Measurements from ENCODE around the gene KRTAP12-1.

KRTAP12-1 gene

DNA sequence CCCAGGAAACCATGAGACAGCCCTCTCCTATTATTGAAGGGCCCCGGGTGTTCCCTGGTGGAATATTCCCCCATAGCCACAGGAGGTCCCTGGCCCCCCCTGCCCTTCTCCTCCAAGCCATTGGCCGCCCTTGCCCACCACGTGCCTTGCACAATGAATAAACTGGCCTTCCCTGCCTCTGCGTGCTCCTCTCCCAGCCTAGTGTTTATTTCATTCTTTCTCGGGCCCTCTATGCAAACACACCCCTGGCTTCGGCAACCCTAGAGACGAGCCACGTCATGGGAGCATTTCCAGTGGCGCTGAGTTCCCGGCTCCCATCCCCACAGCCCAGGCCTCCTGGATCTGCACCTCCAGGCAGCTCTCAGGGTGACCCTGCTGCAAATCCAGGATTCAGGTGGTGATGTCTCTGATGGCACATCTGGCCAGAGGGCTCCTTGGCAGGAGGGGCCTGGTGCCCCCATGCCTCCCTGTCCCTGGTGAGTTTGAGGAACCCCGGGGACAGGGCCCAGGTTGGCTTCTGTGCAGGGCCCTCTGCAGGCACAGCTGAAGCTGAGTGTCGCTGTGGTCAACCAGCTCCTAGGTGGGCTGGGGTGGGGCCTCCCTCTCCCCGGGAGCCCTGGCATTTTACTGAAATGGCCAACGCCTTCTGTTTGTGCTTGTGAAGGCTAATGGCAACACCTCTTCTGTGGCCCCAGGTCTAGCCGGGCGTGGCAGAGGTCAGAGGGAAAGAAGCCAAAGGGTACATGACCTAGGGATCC is 21.2 kb upstream of the KRTAP12-1 start:
- DNase-seq (ENCODE audit: low read depth): no peak
- TF ChIP-seq MYC (IDR thresholded peaks at IDR 0.05; ENCODE audit: low read depth, low read length): no peak
- no peak for TF ChIP-seq POLR2A (IDR thresholded peaks at IDR 0.05; ENCODE audit: extremely low read depth, insufficient read length)
- TF ChIP-seq, protein P1, sequence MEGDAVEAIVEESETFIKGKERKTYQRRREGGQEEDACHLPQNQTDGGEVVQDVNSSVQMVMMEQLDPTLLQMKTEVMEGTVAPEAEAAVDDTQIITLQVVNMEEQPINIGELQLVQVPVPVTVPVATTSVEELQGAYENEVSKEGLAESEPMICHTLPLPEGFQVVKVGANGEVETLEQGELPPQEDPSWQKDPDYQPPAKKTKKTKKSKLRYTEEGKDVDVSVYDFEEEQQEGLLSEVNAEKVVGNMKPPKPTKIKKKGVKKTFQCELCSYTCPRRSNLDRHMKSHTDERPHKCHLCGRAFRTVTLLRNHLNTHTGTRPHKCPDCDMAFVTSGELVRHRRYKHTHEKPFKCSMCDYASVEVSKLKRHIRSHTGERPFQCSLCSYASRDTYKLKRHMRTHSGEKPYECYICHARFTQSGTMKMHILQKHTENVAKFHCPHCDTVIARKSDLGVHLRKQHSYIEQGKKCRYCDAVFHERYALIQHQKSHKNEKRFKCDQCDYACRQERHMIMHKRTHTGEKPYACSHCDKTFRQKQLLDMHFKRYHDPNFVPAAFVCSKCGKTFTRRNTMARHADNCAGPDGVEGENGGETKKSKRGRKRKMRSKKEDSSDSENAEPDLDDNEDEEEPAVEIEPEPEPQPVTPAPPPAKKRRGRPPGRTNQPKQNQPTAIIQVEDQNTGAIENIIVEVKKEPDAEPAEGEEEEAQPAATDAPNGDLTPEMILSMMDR (IDR thresholded peaks at IDR 0.05; ENCODE audit: low read depth, low read length): no peak
- TF ChIP-seq, protein P2, sequence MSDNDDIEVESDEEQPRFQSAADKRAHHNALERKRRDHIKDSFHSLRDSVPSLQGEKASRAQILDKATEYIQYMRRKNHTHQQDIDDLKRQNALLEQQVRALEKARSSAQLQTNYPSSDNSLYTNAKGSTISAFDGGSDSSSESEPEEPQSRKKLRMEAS (IDR thresholded peaks at IDR 0.05; ENCODE audit: low read depth, low read length): no peak
- no peak overlapping the region for H3K4me3 ChIP-seq (ENCODE audit: low read depth, low read length)

DNA sequence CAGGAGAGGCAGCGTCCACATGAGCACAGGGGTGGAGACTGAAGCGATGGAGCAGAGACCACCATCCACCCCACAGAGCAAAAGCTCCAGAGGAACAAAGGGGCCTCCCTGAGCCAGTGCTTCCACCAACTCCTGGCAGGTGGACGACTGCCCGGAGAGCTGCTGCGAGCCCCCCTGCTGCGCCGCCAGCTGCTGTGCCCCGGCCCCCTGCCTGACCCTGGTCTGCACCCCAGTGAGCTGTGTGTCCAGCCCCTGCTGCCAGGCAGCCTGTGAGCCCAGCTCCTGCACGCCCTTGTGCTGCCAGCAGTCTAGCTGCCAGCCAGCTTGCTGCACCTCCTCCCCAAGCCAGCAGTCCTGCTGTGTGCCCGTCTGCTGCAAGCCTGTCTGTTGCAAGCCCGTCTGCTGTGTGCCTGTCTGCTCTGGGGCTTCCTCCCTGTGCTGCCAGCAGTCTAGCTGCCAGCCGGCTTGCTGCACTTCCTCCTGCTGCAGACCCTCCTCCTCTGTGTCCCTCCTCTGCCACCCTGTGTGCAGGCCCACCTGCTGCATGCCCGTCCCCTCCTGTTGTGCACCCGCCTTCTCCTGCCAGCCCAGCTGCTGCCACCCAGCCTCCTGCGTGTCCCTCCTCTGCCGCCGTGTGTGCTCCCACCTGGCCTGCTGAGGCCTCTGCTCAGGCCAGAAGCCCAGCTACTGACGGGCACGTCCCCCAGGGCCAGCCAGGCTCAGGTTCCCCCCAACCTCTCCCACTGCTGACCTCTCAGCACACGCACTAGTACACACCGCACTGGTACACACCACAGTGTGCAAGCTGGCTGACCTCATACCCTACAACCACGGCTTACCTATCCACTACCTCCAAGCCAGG is 20.4 kb upstream of the KRTAP12-1 start:
- H3K4me3 ChIP-seq (ENCODE audit: low read depth, low read length): no peak overlapping the region
- DNase-seq (ENCODE audit: low read depth): no peak
- TF ChIP-seq, protein P1 (IDR thresholded peaks at IDR 0.05; ENCODE audit: low read depth, low read length): no peak
- TF ChIP-seq POLR2A (IDR thresholded peaks at IDR 0.05; ENCODE audit: extremely low read depth, insufficient read length) (no peak), MYC (IDR thresholded peaks at IDR 0.05; ENCODE audit: low read depth, low read length) (no peak)
- TF ChIP-seq, protein P2 (IDR thresholded peaks at IDR 0.05; ENCODE audit: low read depth, low read length): no peak

DNA sequence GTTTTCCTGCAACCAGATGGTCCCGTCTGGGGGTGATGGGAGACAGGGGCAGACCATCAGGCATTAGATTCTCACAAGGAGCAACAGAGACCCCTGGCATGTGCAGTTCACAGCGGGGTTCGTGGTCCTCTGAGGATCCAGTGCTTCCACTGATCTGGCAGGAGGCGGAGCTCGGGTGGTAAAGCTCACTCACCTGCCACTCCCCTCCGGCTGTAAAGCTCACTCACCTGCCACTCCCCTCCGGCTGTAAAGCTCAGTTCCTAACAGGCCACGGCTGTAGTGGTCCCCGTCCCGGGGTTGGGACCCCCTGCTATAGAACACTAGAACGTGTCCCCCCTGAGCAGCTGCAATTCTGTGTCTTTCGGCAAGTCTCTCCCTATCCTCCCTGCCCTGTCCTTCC is 19.6 kb upstream of the KRTAP12-1 start:
- TF ChIP-seq POLR2A (IDR thresholded peaks at IDR 0.05; ENCODE audit: extremely low read depth, insufficient read length) (no peak), MYC (IDR thresholded peaks at IDR 0.05; ENCODE audit: low read depth, low read length) (no peak)
- TF ChIP-seq, protein P1 (IDR thresholded peaks at IDR 0.05; ENCODE audit: low read depth, low read length): no peak
- TF ChIP-seq, protein P2 (IDR thresholded peaks at IDR 0.05; ENCODE audit: low read depth, low read length): no peak
- no peak overlapping the region for H3K4me3 ChIP-seq (ENCODE audit: low read depth, low read length)
- no peak for DNase-seq (ENCODE audit: low read depth)

DNA sequence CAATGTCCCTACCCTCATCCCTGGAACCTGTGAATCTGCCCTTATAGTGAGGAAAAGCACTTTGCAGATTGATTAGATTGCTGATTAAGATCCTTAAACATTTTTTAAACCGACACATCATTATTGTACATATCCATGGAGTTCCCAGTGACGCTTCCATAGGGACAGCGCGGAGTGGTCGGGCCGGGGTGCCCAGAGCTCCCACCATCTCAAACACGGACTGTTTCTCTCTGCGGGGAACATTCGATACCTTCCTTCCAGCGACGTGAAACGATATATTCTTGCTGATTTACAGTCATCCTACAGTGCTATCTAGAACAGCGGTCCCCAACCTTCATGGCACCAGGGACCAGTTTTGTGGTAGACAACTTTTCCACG is 19.0 kb upstream of the KRTAP12-1 start:
- TF ChIP-seq, protein P1 (IDR thresholded peaks at IDR 0.05; ENCODE audit: low read depth, low read length): no peak
- TF ChIP-seq MYC (IDR thresholded peaks at IDR 0.05; ENCODE audit: low read depth, low read length) (no peak), POLR2A (IDR thresholded peaks at IDR 0.05; ENCODE audit: extremely low read depth, insufficient read length) (no peak)
- TF ChIP-seq, protein P2 (IDR thresholded peaks at IDR 0.05; ENCODE audit: low read depth, low read length): no peak
- no peak for DNase-seq (ENCODE audit: low read depth)
- no peak overlapping the region for H3K4me3 ChIP-seq (ENCODE audit: low read depth, low read length)

DNA sequence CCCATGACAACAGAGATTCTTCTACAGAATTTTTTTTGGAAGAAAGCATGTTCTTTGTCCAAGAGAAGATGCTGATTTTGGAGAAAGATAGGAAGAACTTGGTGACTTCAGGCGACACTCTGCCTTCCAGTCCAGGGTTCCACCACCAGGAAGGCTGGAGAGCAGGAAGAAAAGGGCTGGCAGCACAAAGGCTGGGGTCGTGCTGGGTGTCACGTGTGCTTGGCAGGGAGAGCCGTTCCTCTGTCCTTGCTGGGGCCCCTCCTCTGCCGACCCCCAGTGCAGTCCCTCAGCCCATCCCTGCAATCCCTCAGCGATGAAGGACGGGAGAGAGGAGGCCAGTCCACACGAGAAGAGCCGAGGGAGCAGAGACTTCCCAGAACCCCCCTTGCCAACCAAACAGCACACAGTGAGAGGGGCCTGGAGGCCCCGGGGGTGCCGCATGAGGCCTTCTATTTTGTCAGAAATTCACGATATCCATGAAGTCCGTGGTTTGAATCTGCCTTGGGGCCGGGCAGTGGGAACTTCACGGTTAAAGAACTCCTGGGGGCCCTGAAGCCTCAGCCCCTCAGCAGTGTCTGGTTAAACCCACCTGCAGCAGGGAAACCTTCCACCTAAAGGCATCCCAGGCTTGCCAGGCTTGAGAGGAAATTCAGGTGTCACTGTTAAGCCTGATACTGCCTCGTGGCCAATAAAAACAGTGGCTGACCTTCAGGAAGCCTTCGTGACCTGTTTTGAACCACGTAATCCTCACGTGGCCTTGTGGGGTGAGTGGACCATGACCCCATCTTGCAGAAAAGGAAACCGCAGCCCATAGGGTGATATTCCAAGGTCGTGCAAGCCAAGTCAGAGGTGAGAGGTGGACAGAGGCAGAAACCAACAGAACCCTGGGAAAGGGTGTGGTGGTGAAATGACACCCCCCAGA is 18.4 kb upstream of the KRTAP12-1 start:
- no peak overlapping the region for H3K4me3 ChIP-seq (ENCODE audit: low read depth, low read length)
- DNase-seq (ENCODE audit: low read depth): no peak
- TF ChIP-seq MYC (IDR thresholded peaks at IDR 0.05; ENCODE audit: low read depth, low read length) (no peak), POLR2A (IDR thresholded peaks at IDR 0.05; ENCODE audit: extremely low read depth, insufficient read length) (no peak)
- TF ChIP-seq, protein P2 (IDR thresholded peaks at IDR 0.05; ENCODE audit: low read depth, low read length): no peak
- TF ChIP-seq, protein P1 (IDR thresholded peaks at IDR 0.05; ENCODE audit: low read depth, low read length): no peak
